ENCODE measurements around the gene LHFPL3.
A peak's percentile ranks its signal among the peaks of the same experiment; 100 is the strongest.

Gene LHFPL3

DNA sequence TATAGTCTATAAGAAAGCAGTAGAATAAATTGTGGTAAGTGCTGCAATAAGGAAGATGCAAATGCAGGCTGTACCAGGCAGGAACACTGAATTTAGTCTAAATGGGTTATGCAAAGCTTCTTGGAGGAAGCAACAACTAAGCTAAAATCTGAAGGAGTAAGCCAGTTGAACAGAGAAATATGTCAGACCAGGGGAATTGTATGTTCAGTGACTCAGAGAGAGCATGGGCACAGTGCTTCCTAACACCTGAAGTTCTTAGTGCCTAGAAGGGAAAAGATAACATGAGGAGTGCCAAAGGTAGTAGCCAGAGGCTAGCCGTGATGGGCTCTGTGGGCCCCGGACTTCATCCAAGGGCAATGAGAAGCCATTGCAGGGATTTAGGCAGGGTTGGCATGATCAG, 481.5 kb downstream of the LHFPL3 start:
- DNase-seq, result no peak

DNA sequence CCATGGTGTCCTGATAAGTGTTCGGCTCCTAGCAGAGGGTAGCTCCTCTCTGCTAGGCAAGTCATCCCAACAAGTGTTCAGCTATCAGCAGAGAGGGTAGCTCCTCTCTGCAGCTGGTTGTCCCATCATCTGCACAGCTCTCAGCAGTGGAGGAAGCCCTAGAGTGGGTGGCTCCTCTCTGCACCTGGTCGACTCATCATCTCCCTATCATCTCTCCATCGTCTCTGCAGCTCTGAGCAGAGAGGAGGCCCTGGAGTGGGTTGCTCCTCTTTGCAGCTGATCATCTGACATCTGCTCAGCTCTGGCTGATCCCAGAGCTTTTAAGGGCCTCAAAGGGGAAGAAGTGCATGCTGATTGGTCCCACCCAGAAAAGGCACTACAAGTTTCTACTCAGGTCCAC, 485.7 kb downstream of the LHFPL3 start:
- DNase-seq, result no peak

DNA sequence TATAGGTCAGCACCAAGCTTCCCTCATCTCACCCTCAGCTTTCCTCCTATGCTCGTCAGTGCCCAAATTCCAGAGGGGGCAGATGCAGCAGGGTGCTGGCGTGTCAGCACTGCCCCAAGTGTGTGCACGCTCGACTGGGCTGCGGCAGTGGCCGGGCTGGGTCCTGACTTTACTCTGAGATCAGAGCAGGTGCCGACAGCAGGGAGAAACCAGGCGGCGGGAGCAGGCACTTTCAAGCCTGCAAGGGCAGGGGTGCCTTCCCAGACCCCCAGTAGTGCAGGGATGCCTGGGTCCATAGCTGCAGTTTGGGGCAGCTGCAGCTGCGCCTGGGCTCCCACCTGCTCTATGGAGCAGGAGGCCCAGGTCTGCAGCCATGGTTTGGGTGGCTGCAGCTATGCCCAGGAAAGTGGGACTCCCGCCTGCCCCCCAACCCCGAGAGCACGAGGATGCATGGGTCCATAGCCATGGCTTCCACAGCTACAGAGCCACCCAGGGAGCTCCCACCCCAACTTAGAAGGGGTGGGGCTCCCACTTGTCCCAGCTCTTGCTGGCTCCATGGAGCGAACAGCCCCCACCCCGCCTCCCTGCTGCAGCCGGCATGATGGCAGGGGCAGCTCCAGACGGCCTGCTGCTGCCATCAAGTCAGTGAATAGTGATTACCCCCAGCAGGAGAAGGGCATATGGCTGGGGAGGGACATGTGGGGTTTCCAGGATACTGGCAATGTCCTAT, 486.4 kb downstream of the LHFPL3 start:
- no peak for DNase-seq

GRCh38 chr7:104816537-104816936, 488.1 kb downstream of the LHFPL3 start:
- no peak for DNase-seq

DNA sequence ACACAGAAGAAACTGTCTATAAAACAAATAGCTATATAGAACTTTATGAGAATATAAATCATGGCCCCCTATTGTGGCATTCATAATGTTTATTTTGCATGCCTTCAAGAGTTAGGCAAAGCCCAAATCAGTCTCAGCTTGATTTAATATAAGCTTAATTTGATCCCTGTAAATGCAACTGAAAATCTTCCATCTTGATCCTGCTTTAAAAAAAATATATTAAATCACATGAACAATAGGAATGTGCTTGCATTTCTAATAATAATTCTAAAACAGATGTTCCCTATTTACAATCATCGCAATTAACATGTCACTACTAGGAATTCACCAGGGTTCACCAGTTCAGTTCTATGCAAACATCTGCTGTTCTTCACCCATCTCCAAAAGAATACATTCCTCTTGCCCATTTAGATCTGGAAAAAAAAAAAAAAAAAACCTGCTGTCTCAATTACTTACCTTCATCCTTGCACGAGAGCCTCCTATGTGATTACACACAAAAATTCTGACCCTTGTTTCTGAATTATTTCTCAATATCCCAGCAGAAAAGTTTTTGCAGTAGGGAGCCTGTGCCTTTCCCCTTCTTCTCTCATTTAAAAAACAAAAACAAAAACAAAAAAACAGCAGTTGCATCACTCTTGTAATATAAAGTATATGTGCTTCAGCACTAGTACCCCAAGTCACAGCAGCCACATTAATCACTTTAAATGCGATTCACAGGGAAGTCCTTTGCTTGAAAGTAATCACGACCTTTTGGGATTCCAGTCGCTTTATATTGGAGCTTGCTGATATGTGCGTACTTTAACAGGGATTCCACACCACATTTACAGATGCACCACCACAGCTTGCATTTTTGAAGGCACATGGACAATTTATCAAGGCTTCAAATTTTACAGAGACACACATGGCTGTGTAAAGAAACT, 490.8 kb downstream of the LHFPL3 start:
- no peak for DNase-seq

- no peak for DNase-seq
These were observed 492.6 kb downstream of the LHFPL3 start for GRCh38 chr7:104820836-104821535.

DNA sequence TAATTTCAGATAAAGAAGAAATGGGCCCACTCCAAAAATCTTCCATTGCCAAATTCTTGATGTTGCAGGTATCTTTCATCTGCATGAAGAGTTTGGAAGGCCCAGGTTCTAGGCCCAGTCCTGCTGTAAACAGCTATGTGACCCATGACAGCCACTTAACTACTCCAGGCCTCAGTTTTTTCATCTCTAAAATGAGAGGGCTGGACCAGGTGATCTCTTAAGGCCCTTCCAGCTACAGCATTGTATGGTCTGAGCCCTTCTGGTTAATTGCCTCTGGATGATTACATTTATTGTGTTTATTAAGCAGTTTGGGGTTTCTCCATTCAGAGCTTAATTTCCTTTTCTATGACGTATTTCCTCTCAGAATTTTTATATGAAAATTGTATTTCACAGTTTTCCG, 494.8 kb downstream of the LHFPL3 start:
- no peak for DNase-seq

GRCh38 chr7:104825099-104825498, 496.7 kb downstream of the LHFPL3 start:
- no peak for DNase-seq

DNA sequence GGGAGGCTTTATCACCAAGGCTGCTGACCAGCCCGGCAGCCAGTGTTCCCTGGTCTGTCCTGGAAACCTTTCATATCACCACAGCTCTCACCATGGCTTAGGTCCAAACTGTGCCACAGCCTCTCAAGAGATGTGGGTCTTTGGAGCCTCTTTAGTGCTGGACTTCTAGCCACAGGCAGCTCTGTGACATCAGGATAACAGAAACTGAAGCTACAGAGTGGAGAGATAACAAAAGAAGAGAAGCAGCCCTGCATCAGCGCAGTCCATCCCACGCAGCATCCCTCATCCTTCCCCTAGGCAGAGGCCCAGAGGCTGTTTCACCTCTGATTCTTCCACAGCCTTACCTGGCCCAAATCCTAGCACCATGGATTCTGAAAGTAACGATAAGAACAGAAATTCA, 497.7 kb downstream of the LHFPL3 start:
- no peak for DNase-seq

DNA sequence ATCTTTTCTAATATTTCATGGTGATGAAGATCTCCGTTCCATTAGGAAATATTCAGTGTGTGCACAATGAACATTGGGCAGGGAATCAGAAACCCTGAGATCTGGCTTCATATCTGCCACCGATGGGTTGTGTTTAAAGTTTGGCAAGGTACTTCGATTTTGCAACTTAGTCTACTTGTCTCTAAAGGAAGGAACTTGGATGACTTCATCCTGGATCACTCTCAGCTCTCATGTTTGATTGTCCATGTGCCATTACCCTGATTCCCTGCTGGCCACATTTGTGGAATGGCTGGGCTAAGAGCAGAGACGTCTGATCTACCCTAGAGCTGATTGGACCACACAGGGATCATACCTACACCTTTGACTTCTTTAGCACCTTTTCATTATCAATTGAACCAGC, 508.6 kb downstream of the LHFPL3 start:
- DNase-seq, result no peak

- no peak for DNase-seq
These were observed 510.3 kb downstream of the LHFPL3 start for GRCh38 chr7:104838537-104839299.

DNA sequence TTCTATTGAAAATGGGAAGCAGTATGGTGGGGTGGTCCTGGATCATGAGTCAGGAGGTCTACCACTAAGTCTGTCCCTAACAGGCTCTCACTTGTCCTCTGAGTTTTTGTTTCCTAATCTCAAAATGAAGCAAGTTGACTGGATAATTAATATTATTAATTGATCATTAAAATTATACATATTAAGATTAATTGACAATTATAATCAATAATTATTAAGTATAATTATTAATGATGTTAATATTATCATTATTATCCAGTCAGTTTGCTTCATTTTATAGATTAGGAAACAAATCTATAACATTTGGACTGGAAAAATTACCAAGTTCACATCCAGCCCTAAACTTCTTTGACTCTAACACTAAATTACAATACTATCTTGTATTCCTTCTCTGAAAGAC, 511.4 kb downstream of the LHFPL3 start:
- no peak for DNase-seq

DNA sequence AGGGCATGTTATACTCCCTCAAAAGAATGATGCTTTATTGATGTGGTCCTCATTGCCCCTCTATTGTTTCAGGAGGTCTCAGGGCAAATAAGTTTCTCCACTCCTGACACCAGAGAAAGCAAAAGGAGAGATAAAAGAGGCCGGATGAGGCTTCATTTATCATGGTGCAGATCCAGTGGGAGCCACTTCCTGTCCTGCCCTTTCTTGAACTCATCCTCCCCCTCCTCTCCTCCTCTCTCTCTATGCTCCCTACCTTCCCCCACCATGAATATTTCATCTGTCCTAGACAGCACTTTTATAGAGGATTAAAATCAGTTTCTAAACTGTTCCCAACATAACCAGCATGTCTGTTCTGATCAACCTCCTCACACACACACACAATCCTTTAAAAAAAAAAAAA, 513.4 kb downstream of the LHFPL3 start:
- no peak for DNase-seq

GRCh38 chr7:104843198-104843597, 514.8 kb downstream of the LHFPL3 start:
- no peak for DNase-seq

DNA sequence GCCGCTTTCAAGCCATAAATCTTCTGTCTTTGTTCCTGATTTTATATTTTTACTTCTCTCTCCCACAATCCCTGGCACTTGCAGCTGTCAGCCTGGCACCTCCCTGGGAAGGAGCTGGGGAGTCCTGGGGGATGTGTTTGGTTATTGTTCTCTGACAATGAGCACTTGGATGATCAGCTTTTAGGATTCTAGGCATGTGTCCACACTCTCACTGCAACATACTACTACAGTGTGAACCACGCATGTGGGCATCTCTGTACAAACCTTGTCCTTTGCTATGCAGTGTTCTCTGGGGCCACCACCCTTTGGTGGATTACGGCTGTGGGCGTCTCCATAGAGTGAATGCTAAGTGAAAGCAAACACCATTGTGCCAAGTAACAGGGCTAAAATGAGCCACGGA, 517.2 kb downstream of the LHFPL3 start:
- DNase-seq, result no peak

GRCh38 chr7:104846731-104847130, 518.3 kb downstream of the LHFPL3 start:
- DNase-seq, result no peak

DNA sequence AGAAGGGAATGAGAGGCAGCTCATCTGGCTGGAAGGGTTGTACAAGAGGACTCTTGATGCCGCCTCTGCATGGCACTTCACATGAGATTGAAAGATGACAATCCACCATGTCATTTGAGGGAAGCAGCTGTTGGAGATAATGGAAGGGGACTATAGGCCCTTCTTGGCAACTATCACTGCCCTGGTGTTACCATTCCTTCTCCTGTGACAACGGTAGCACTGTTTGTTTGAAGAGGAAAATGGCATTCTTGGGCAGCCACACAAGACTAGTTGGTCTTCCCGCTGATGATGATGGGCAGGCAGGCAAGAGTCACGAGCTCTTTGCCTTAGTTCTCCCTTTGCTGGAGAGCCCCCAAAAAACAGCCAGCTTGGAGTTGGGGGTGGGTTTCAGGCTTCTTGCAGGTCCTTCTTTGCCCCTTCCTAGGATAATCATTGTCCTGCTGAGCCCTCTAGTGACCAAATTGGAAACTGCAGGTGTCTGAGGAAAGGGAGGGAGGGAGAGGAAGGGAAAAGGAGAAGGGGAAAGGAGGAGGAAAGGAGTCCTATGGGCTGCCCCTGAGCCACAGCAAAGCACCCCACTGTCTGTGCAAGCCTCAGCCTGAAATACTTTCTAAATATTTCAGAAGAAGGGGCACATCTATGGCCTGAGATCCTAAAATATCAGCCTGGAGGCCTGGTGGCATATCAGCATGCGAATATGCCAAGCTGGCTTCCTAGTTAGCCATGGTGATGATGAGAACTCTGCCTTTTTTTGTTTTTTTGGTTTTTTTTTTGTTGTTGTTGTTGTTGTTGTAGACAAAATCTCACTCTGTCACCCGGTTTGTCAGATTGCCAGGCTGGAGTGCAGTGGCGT, 520.0 kb downstream of the LHFPL3 start:
- peak in 5 of 6 experiments; percentile 17 to 45 (median 28) for DNase-seq

DNA sequence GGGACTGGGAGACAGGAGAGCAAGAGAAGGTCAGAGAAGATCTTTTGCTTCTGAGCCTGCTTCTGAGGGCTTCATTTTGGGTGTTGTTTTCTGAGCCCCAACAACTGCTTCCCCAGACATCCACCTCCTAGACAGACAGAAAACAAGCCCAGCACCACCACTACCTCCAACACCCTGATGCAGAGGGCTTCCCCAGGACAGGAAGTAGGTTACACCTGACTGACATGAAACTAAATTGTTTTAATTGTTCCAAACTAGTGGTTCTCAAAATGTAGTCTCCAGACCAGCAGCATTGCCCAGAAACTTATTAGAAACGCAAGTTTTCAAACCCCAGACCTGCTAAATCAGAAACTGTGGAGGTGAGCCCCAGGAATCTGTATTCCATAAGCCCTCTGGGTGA, 522.0 kb downstream of the LHFPL3 start:
- no peak for DNase-seq

DNA sequence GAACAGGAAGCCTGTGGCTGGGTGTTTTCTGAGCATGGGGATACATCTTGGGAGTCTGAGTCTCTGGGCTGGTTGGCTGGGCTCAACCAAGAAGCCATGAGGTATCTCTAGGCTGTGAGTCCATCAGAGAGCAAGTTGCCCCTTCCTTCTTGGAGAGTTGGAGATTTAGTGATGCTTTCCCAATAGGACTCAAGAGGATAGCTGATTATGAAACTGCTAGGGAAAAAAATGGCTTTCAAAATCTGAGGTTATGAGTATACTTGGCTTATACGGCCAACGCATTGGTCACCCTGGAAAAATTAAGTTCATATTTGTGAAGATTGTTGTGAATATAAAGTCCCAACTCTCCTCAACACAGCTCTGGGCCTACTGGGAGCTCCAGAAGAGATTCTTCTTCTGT, 522.9 kb downstream of the LHFPL3 start:
- DNase-seq, result no peak

GRCh38 chr7:104852386-104852785, 524.0 kb downstream of the LHFPL3 start:
- no peak for DNase-seq

- no peak for DNase-seq
These were observed 527.5 kb downstream of the LHFPL3 start for GRCh38 chr7:104855861-104856260.
